Adipocyte (in vitro differentiated cells): ENCODE data around the gene MPG.

Experiments
- DNase-seq: peaks from one replicate; pipeline ENCODE4 v3.0.0-alpha.2; 2015; ENCODE audit warnings: low read depth
- H3K27me3 ChIP-seq: replicated peaks from 2 replicates; pipeline ENCODE4 v1.7.0; 2013; ENCODE audit warnings: mild to moderate bottlenecking, low read length, moderate library complexity; ENCODE audit not compliant: control insufficient read depth, insufficient read depth
- H3K36me3 ChIP-seq: 2 replicates; pipeline ENCODE4 v1.7.0; 2013; ENCODE audit warnings: low read length, mild to moderate bottlenecking, moderate library complexity; ENCODE audit not compliant: control insufficient read depth, insufficient read depth, severe bottlenecking
- H3K4me1 ChIP-seq: 2 replicates; pipeline ENCODE4 v1.7.0; 2013; ENCODE audit warnings: mild to moderate bottlenecking, low read length, moderate library complexity; ENCODE audit not compliant: control insufficient read depth, insufficient read depth
- H3K4me3 ChIP-seq: 2 replicates; pipeline ENCODE4 v1.7.0; 2013; ENCODE audit warnings: mild to moderate bottlenecking, low read length, moderate library complexity
- H3K9ac ChIP-seq: 2 replicates; pipeline ENCODE4 v1.7.0; 2013; ENCODE audit warnings: mild to moderate bottlenecking, low read length, moderate library complexity
- H3K9me3 ChIP-seq: 2 replicates; pipeline ENCODE4 v1.7.0; 2013; ENCODE audit warnings: mild to moderate bottlenecking, low read length, moderate library complexity; ENCODE audit not compliant: control insufficient read depth

Gene MPG

GRCh38 chr16:61879-62281 is 16.1 kb upstream of the MPG start:
- H3K9me3 ChIP-seq: no peaks in the 10 kb centered on the region
- no peaks in the 10 kb centered on the region for H3K27me3 ChIP-seq
- no peak overlapping the region for H3K4me3 ChIP-seq
- no peak overlapping the region for H3K9ac ChIP-seq
- peaks cover 69% of the 10 kb centered on the region for H3K36me3 ChIP-seq
- DNase-seq: no peak
- peaks cover 16% of the 10 kb centered on the region for H3K4me1 ChIP-seq

- Histone ChIP-seq H3K36me3 (peaks cover 64% of the 10 kb centered on the region), H3K9ac (no peak overlapping the region), H3K4me3 (no peak overlapping the region), H3K9me3 (no peaks in the 10 kb centered on the region), H3K4me1 (peaks cover 22% of the 10 kb centered on the region), H3K27me3 (no peaks in the 10 kb centered on the region)
- no peak for DNase-seq
These were observed 15.6 kb upstream of the MPG start for GRCh38 chr16:62283-62967.

DNA sequence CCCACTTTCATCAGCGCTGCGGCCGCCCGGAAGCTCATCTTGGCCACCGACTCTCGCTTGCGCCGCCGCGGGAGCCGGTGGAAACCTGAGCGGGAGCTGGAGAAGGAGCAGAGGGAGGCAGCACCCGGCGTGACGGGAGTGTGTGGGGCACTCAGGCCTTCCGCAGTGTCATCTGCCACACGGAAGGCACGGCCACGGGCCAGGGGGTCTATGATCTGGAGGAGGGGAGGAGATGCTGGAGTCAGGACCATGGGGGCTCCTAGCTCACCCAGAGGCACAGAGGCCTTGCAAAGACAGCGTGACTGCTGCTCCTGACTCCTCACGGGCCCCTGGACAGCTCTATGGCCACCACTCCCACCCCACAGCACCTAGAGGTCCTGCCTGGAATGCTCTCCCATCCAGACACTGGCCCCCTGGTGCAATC is 15.0 kb upstream of the MPG start:
- no peak overlapping the region for H3K9ac ChIP-seq
- no peak for DNase-seq
- no peaks in the 10 kb centered on the region for H3K9me3 ChIP-seq
- no peak overlapping the region for H3K4me3 ChIP-seq
- H3K36me3 ChIP-seq: peaks cover 61% of the 10 kb centered on the region
- peaks cover 24% of the 10 kb centered on the region for H3K4me1 ChIP-seq
- no peaks in the 10 kb centered on the region for H3K27me3 ChIP-seq

DNA sequence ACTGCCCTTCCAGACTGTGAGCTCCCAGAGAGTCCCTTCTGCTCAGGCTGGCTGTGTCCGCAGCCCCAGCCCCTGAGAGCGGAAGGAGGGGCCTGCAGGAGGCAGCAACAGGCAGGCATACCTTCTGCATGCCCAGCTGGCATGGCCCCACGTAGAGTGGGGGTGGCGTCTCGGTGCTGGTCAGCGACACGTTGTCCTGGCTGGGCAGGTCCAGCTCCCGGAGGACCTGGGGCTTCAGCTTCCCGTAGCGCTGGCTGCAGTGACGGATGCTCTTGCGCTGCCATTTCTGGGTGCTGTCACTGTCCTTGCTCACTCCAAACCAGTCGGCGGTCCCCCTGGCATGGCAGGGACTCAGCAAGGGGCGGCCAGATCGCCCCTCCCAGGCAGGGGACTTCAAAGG is 14.6 kb upstream of the MPG start:
- Histone ChIP-seq H3K9ac (no peak overlapping the region), H3K27me3 (no peaks in the 10 kb centered on the region), H3K9me3 (no peaks in the 10 kb centered on the region), H3K36me3 (peaks cover 56% of the 10 kb centered on the region), H3K4me1 (peaks cover 26% of the 10 kb centered on the region), H3K4me3 (no peak overlapping the region)
- DNase-seq: no peak

- no peak for DNase-seq
- Histone ChIP-seq H3K27me3 (no peaks in the 10 kb centered on the region), H3K4me1 (peaks cover 34% of the 10 kb centered on the region), H3K9ac (no peak overlapping the region), H3K4me3 (no peak overlapping the region), H3K36me3 (peaks cover 49% of the 10 kb centered on the region), H3K9me3 (no peaks in the 10 kb centered on the region)
These were observed 13.8 kb upstream of the MPG start for GRCh38 chr16:63998-64913.

DNA sequence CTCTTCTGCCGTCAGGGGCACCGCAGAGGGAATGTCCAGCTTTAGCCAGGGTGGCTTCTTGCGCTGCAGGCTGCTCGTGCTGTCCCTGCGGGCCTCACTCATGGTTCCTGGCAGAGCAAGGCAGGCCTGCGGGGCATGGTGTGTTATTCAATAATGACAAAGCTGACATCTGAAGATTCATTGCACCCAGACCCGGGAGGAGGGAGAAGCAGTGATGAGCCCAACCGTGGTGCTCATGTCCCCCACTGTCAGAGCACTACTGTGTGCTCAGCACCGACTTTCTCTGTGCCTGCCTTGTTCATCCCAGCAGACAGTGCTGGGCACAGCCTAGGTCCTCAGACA is 13.1 kb upstream of the MPG start:
- no peaks in the 10 kb centered on the region for H3K27me3 ChIP-seq
- H3K4me1 ChIP-seq: peaks cover 41% of the 10 kb centered on the region
- H3K4me3 ChIP-seq: no peak overlapping the region
- peaks cover 42% of the 10 kb centered on the region for H3K36me3 ChIP-seq
- no peak overlapping the region for H3K9ac ChIP-seq
- DNase-seq: no peak
- H3K9me3 ChIP-seq: no peaks in the 10 kb centered on the region

DNA sequence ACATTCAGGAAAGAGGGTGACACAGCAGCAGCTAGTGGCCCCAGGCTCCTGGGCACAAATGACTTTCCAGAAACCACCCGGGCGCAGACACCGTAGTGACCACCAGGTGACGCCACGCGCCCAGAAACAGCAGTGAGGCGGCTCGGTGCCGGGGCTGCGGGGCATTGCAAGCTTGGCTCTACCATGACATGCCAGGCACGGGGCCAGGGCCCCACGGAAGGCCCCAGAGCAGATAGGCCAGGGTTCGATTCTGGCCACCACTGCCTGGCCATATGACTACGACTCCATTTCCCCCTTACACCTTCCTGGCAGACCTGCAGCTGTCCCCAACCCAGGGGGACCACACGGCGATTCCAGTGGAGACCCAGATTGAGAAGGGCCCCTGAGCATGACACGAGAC is 12.3 kb upstream of the MPG start:
- DNase-seq: peak; percentile 91
- peaks cover 34% of the 10 kb centered on the region for H3K36me3 ChIP-seq
- peak overlapping the region; percentile 11 for H3K9ac ChIP-seq
- H3K27me3 ChIP-seq: no peaks in the 10 kb centered on the region
- no peak overlapping the region for H3K4me3 ChIP-seq
- H3K4me1 ChIP-seq: peaks cover 49% of the 10 kb centered on the region
- no peaks in the 10 kb centered on the region for H3K9me3 ChIP-seq

- H3K4me1 ChIP-seq: peaks cover 56% of the 10 kb centered on the region
- H3K27me3 ChIP-seq: no peaks in the 10 kb centered on the region
- H3K4me3 ChIP-seq: no peak overlapping the region
- no peaks in the 10 kb centered on the region for H3K9me3 ChIP-seq
- no peak for DNase-seq
- H3K9ac ChIP-seq: peak overlapping the region; percentile 55
- peaks cover 31% of the 10 kb centered on the region for H3K36me3 ChIP-seq
These were observed 11.5 kb upstream of the MPG start for GRCh38 chr16:66309-67182.

DNA sequence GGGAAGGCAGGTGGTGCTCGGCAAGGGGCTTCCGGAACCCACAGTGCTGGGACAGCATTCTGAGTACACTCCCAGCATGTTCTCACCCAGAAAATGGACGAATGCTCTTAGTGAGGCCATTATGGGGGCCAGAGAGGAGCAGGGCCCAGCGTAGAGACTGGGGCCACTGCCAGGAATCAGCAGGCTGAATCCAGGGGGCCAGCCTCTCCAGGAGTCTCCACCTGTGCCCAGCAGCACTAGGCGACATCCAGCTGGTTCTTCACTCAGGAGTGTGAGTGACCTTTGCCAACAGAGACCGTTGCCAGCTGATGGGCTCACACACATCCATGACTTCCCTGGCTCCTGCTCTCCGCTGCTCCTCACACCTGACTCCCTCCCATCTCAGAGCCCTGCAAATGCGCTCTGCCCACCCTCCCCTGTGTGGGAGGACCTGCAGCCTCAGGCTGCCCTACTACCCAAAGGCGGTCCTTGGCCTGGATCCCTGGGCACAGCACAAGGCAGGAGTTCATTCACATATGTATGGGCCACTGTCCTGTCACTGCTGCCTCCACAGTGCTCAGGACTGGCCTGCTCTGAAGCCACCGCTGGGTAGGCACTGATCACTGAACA is 10.7 kb upstream of the MPG start:
- DNase-seq: no peak
- no peaks in the 10 kb centered on the region for H3K9me3 ChIP-seq
- no peak overlapping the region for H3K4me3 ChIP-seq
- no peaks in the 10 kb centered on the region for H3K27me3 ChIP-seq
- peaks cover 56% of the 10 kb centered on the region for H3K4me1 ChIP-seq
- peak overlapping the region; percentile 55 for H3K9ac ChIP-seq
- H3K36me3 ChIP-seq: peaks cover 24% of the 10 kb centered on the region

DNA sequence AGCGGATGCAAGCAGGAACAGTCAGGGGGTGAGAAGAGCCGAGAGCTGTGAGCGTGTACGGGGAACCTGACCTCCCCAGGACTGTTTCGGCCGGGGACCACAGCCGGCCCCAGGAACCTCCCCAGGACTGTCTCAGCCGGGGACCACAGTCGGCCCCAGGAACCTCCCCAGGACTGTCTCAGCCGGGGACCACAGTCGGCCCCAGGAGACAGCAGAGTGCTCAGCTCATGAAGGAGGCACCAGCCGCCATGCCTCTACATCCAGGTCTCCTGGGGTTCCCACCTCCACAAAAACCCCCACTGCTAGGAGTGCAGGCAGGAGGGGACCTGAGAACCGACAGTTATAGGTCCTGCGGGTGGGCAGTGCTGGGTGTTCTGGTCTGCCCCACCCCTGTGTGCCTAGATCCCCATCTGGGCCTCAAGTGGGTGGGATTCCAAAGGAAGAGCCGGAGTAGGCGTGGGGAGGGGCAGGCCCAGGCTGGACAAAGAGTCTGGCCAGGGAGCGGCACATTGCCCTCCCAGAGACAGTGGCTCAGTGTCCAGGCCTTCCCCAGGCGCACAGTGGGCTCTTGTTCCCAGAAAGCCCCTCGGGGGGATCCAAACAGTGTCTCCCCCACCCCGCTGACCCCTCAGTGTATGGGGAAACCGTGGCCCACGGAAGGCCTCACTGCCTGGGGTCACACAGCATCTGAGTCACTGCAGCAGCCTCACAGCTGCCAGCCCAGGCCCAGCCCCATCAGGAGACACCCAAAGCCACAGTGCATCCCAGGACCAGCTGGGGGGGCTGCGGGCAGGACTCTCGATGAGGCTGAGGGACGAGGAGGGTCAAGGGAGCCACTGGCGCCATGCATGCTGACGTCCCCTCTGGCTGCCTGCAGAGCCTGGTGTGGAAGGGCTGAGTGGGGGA is 9.9 kb upstream of the MPG start:
- DNase-seq: peak; percentile 55

More for the DNA sequence above, 9.9 kb upstream of the MPG start:
- Histone ChIP-seq H3K4me1 (peaks cover 60% of the 10 kb centered on the region), H3K9ac (peak overlapping the region; percentile 55), H3K9me3 (no peaks in the 10 kb centered on the region), H3K27me3 (no peaks in the 10 kb centered on the region), H3K4me3 (no peak overlapping the region), H3K36me3 (peaks cover 16% of the 10 kb centered on the region)
